Stimulated activated CD4-positive, alpha-beta T cell treated with anti-CD3 and anti-CD28 coated beads, Interleukin-15, amount 100 ng/mL, for 48 hours (primary cell): ENCODE results near the gene PORCN.
"Not testable (repeated sequence)": the region's sequence is repeated elsewhere in the genome, so short reads cannot be mapped to it uniquely, and the experiment has no call there.

Source experiments
- DNase-seq, 2 donors: peaks; one replicate each; pipeline ENCODE4 v3.0.0-alpha.2; 2020; ENCODE audit warnings: low read depth in 2 of 2

The PORCN gene

GRCh38 chrX:48512371-48512935 is 3.7 kb downstream of the PORCN start:
- DNase-seq, result no peak

- no peak for DNase-seq
Observed at GRCh38 chrX:48513670-48514069, 4.9 kb downstream of the PORCN start.

GRCh38 chrX:48514126-48514806 is 5.5 kb downstream of the PORCN start:
- DNase-seq, result no peak

- DNase-seq, result no peak
Observed at GRCh38 chrX:48514868-48515460, 6.2 kb downstream of the PORCN start.

- no peak for DNase-seq
Observed at GRCh38 chrX:48515842-48516241, 7.0 kb downstream of the PORCN start.

- DNase-seq, result no peak
Observed at GRCh38 chrX:48516285-48516684, 7.5 kb downstream of the PORCN start.

- no peak for DNase-seq
Observed at GRCh38 chrX:48516987-48517386, 8.2 kb downstream of the PORCN start.

- DNase-seq, result not testable (repeated sequence)
Observed at GRCh38 chrX:48519481-48519880, 10.7 kb downstream of the PORCN start.

GRCh38 chrX:48520455-48520854 is 11.7 kb downstream of the PORCN start:
- DNase-seq, result no peak

- DNase-seq, result no peak
Observed at GRCh38 chrX:48520976-48521352, 12.2 kb downstream of the PORCN start.

GRCh38 chrX:48521353-48522243 is 12.8 kb downstream of the PORCN start, which contains the start of gene EBP:
TSS of gene EBP (plus strand) at chrX:48521808. CDS start at chrX:48523772, 1,964 bp downstream.
- DNase-seq, result peak; percentile 92

- DNase-seq, result no peak
Observed at GRCh38 chrX:48522291-48522690, 13.5 kb downstream of the PORCN start.

GRCh38 chrX:48523682-48524081 is 14.9 kb downstream of the PORCN start:
- no peak for DNase-seq

- not testable (repeated sequence) for DNase-seq
Observed at GRCh38 chrX:48525853-48526252, 17.1 kb downstream of the PORCN start.

GRCh38 chrX:48530736-48531135 is 21.9 kb downstream of the PORCN start:
- DNase-seq, result no peak

GRCh38 chrX:48531358-48531959 is 22.7 kb downstream of the PORCN start:
- DNase-seq, result no peak

- DNase-seq, result no peak
Observed at GRCh38 chrX:48532161-48532560, 23.4 kb downstream of the PORCN start.

- DNase-seq, result no peak
Observed at GRCh38 chrX:48533165-48533564, 24.4 kb downstream of the PORCN start.

- no peak for DNase-seq
Observed at GRCh38 chrX:48538641-48539344, 30.0 kb downstream of the PORCN start.

GRCh38 chrX:48539345-48540027 is 30.7 kb downstream of the PORCN start, which contains the start of gene TBC1D25:
TSS of gene TBC1D25 (plus strand) at chrX:48539714. CDS start at chrX:48539798, 84 bp downstream.
- DNase-seq, result peak; percentile 94 to 95

- DNase-seq, result peak in 1 of 2 donors; percentile 36
Observed at GRCh38 chrX:48540028-48540375, 31.2 kb downstream of the PORCN start.
